Activated CD8-positive, alpha-beta memory T cell treated with anti-CD3 and anti-CD28 coated beads, Interleukin-2, amount 50 U/mL, for 24 hours (primary cell): Measurements from ENCODE around the gene TMEM229A.
"Not testable (repeated sequence)": the region's sequence is repeated elsewhere in the genome, so short reads cannot be mapped to it uniquely, and the experiment has no call there.

Experiments used
- DNase-seq: peaks from one replicate; pipeline ENCODE4 v3.0.0-alpha.2; 2020; ENCODE audit errors: extremely low read depth

The TMEM229A gene

GRCh38 chr7:124033095-124033806 lies 384 bp upstream of the TMEM229A start:
- no peak for DNase-seq

GRCh38 chr7:124031919-124032318 lies 948 bp downstream of the TMEM229A start:
- no peak for DNase-seq

DNA sequence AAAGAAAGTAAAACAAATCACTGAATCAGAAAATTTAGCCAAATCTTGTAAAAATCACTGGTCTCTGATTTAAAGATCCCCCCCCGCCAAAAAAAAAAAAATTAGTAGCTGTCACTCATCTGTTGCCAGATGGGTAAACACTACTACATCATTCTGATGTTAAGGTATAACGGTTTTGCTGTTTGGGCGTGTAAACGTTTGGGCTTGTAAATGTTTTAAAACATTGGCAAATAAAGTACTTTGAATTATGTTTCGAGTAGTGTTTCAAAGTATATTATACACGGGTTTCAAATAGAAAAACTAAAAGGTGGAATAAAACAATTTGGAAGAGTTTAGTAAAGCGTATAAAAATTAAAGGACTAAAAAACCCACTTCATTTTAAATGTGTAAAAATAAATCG lies 1.5 kb downstream of the TMEM229A start:
- DNase-seq, result no peak

DNA sequence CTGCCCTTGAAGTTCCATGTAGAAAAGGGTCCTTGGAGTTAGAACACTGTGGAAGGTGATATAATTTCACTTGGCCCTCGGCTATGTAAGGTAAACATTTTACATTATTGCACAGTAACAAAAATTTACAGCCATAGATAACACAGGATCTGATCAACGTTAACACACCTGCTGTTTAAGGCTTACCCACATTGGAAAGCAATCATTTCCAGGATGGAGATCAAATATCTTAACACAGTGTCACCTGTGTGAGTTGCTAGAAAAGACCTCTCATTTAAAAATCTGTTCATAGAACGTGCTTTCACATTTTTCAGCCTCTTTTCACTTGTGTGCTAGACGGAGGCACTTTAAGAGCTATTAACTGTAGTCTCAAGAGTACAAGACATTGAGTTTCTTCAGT lies 1.9 kb downstream of the TMEM229A start:
- DNase-seq, result no peak

- DNase-seq, result no peak
Measured at GRCh38 chr7:124029396-124030188, 3.3 kb downstream of the TMEM229A start.

GRCh38 chr7:124027236-124027635 lies 5.6 kb downstream of the TMEM229A start:
- no peak for DNase-seq

DNA sequence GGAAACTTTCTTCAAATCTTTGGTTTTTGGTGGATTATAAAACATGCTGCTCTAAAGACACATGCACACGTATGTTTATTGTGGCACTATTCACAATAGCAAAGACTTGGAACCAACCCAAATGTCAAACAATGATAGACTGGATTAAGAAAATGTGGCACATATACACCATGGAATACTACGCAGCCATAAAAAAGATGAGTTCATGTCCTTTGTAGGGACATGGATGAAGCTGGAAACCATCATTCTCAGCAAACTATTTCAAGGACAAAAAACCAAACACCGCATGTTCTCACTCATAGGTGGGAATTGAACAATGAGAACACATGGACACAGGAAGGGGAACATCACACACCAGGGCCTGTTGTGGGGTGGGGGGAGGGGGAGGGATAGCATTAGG lies 8.5 kb downstream of the TMEM229A start:
- DNase-seq, result not testable (repeated sequence)

GRCh38 chr7:124022551-124022950 lies 10.3 kb downstream of the TMEM229A start:
- DNase-seq, result no peak

DNA sequence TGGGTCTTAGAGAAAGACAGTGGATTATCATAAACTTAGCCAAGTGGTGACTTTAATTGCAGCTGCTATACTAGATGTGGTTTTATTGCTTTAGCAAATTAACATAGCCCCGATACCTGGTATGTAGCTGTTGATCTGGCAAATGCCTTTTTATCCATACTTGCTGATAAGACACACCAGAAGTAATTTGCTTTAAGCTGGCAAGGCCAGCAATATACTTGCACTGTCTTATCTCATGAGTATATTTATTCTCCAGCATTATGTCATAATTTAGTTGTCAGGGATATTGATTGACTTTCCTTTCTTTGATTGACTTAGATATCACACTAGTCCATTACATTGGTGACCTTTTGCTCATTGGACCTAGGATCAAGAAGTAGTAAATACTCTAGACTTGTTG lies 12.8 kb downstream of the TMEM229A start:
- no peak for DNase-seq

GRCh38 chr7:124013306-124013705 lies 19.6 kb downstream of the TMEM229A start:
- DNase-seq, result no peak

DNA sequence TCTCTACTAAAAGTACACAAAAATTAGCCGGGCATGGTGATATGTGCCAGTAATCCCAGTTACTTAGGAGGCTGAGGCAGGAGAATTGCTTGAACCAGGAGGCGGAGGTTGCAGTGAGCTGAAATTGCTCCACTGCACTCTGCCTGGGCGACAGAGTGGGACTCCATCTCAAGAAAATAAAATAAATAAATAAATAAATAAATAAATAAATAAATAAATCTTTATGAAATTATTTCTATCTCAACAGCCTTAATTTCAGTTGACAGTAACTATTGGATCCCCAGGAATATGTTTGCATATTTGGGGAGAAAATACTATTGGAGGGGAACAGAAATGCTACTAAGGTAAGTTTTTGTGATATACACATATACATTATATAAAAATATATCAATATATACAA lies 20.0 kb downstream of the TMEM229A start:
- no peak for DNase-seq

DNA sequence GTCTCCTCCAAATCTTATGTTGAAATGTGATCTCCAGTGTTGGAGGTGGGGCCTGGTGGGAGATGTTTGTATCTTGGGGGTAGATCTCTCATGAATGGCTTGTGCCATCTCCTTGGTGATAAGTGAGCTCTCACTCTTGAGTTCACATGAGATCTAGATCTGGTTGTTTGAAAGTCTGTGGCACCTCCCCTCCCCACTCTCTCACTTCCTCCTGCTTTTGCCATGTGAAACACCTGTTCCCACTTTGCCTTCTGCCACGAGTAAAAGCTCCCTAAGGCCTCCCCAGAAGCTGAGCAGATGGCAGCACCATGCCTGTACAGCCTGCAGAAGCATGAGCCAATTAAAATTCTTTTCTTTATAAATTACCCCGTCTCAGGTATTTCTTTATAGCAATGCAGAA lies 23.5 kb downstream of the TMEM229A start:
- DNase-seq, result no peak

DNA sequence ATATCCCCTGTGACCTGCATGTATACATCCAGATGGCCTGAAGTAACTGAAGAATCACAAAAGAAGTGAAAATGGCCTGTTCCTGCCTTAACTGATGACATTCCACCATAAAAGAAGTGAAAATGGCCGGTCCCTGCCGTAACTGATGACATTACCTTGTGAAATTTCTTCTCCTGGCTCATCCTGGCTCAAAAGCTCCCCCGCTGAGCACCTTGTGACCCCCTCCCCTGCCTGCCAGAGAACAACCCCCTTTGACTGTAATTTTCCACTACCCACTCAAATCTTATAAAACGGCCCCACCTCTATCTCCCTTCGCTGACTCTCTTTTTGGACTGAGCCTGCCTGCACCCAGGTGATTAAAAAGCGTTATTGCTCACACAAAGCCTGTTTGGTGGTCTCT lies 24.6 kb downstream of the TMEM229A start:
- not testable (repeated sequence) for DNase-seq

- DNase-seq, result no peak
Measured at GRCh38 chr7:123999703-124000102, 33.2 kb downstream of the TMEM229A start.

GRCh38 chr7:123998921-123999320 lies 33.9 kb downstream of the TMEM229A start:
- DNase-seq, result no peak

GRCh38 chr7:123996327-123996625 lies 36.6 kb downstream of the TMEM229A start:
- DNase-seq, result no peak

DNA sequence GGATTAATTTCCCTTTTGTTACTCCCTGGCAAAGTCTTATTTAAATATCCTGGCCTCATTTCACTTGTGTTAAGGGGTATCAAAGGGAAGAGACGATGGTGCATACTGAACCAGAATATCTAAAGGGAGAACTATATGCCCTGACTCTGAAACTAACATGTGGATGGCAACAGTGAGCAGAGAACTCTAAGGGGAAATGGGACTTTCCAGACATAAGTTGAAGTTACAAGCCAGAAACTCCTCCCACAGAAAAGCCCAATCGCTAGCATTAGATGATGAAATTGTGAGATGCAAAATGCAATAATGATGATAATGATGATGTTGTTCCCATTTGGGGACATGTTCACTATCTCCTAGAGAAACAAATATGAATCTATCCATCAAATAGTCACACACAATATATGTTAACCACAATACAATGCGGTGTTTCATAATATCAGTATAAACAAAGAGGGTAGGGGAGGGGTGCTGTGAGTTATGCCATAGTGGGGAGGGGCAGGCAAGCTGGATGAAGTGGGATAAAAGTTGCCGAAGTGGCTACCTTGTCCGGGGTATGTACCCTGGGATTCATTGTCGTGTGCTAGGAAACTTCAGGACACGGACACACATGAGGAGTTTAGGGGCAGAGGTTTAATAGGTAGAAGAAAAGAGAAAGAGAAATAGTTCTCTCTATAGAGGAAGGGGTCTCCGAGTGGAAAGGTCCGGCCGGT lies 37.1 kb downstream of the TMEM229A start:
- no peak for DNase-seq

DNA sequence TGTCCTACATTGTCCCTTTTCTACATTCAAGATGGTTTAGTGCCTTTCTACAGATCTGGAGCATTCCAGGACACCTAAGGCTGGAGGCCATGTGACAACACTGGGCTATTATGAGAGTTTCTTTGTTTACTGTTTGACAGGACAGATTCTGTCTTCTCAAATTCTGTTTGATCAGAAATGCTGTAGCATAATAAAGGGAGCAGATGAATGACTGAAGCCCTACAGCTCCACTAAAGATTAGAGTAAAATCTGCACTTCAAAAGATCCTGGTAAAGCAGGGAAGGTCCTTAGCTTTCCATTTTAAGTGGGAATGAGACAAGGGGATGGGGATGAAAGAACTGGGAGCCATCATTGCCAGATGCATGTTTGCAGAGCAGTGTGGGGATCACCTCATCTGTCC lies 38.4 kb downstream of the TMEM229A start:
- no peak for DNase-seq

DNA sequence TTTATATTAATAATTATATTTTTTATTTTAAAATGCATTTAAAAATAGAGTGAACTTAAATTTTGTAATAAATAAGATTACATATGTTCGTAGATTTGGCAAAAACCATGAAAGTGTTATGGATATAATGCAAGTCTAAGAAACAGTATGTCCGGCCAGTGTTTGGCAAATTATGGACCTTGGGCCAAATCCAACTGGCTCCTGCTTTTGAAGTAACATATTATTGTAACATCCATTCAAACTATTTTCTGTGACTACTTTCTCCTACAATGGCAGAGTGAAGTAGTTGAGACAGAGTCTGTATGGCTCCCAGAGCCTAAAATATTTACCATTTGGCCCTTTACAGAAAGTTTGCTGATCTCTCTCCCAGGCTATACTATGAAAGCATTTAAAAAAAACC lies 38.9 kb downstream of the TMEM229A start:
- no peak for DNase-seq

- DNase-seq, result no peak
Measured at GRCh38 chr7:123992913-123993518, 39.9 kb downstream of the TMEM229A start.

- DNase-seq, result no peak
Measured at GRCh38 chr7:123987445-123987844, 45.4 kb downstream of the TMEM229A start.
